GM18502 (cell line): ENCODE data around the gene TAS2R40.
"Not testable (repeated sequence)": the region's sequence is repeated elsewhere in the genome, so short reads cannot be mapped to it uniquely, and the experiment has no call there.

ENCODE experiments used
- ATAC-seq: cut with Tn5 transposase; IDR thresholded peaks from one replicate; pipeline ENCODE4 v1.9.1; 2021; ENCODE audit warnings: mild to moderate bottlenecking; ENCODE audit not compliant: unreplicated experiment, poor library complexity

Gene TAS2R40

DNA sequence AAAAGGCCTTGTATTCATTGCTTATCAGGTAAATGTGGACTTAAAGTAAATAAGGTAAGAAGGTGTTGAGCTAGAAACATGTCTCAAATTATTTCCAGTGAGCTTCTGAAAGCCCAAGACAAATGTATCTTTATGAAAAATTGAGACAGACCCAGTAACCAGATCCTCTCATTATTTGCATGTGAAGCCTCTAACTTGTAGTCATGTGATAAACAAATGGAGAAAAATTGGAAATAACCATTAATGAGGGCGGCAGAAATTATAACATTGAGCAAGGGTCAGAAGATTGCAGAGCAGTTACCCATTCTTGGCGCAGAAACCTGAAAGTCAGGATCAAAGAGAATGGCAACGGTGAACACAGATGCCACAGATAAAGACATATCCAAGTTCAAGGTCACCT, at the start of gene TAS2R40:
Gene TAS2R40, plus strand, starts transcription at position 301 of the 400 bp plus-strand sequence. Its CDS starts 42 bp downstream, at position 343.
- no peak for ATAC-seq

DNA sequence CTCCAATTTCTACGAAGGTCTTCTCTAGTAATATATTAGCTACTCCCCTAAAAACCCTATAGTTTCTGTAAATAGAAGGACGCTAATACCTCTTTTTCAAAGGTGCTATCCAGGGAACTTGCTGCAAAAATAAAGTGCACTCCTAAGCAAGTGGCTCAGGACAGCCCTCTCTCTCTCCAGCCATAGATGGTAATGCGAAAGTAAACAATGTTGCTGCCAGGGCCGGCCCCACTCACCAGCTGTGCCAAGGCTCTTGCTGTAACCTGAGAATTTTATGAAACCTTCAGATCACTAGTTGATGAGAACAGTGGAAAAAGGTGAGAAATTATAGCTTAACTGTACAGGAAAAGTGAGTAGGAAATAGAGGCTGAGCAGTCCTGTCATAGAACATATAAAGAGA, 49.5 kb upstream of the TAS2R40 start:
- ATAC-seq, result no peak

- no peak for ATAC-seq
Measured at GRCh38 chr7:143176128-143176527, 45.7 kb upstream of the TAS2R40 start.

DNA sequence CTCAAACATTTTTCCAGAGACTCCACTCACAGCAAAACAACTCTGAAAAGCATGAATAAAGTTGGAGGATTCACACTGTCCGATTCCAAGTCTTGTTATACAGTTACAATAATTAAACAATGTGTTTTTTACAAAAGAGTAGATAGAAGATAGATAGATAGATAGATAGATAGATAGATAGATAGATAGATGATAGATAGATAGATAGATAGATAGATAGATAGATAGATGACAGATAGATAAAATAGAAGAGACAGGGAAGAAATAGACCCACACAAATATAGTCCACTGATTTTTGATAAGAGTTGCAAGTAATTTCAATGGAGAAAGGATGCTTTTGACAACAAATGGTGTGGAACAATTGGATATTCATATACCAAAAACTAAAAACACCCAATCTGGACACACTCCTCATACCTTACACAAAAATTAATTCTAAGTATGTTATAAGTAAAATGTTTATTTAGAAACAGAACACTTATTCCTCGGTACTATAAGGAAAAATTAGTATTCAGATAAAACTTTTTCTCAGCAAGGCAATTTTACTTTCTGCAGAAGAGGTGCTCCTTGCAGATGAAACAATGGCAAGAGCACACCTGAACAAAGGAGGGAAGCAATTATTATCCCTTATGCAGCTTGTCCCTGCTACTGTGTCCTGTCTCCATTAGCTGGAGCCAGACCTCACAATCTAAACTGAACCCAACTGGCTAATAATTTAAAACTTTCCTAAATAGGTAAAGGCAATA, 44.3 kb upstream of the TAS2R40 start:
- ATAC-seq, result no peak

DNA sequence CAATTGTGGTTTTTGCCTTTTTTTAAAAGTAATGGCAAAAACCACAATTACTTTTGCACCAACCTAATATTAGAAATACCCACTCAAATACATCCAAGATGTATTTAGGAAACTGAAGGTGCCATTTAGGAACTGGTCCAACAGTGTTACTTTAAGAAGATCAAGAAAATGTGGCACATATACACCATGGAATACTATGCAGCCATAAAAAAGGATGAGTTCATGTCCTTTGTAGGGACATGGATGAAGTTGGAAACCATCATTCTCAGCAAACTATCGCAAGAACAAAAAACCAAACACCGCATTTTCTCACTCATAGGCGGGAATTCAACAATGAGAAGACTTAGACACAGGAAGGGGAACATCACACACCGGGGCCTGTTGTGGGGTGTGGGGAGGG, 41.1 kb upstream of the TAS2R40 start:
- not testable (repeated sequence) for ATAC-seq

GRCh38 chr7:143181349-143181748, 40.5 kb upstream of the TAS2R40 start:
- ATAC-seq, result no peak

- no peak for ATAC-seq
Measured at GRCh38 chr7:143183024-143183423, 38.8 kb upstream of the TAS2R40 start, which contains the start of gene TAS2R39. Gene TAS2R39, plus strand, starts transcription at chr7:143183419. Its CDS starts 0 bp downstream, at chr7:143183419.

GRCh38 chr7:143185551-143185950, 36.3 kb upstream of the TAS2R40 start:
- ATAC-seq, result no peak

DNA sequence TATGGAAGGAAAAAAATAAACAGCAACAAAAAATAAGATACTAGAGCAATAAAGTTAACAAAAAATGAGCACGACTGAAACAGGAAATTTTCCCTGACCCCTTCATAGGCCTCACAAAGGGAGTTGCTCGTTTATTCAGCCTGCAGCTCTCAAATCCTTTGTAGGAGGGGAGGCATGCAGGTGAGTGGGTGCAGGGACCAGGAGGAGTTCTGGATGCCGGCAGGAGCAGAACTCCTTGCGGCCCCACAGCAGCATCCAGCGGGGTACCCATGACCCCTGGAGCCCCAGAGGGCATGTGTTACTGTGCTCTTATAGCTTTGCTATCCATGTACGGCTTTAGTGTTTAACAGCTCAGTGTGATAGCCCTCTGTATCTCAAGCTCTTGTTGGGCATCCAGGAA, 32.8 kb upstream of the TAS2R40 start:
- ATAC-seq, result no peak

DNA sequence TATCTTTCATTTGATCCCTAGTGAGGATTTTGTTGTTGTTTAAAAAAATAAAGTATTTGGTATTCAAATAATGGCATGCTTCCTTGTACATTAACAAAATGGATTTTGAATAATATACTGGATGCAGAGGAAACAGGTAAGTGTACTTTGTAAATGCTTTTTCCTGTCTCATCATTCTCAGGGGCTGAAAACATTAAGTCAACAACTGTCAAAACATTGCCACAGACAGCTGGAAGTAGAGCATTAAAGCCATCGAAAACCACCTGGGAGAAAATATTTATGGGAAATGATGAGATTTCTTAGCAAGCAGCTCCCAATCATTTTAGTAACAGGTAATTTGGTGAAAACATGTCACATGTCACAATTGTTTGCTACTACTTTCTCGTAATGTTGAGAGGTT, 28.0 kb upstream of the TAS2R40 start:
- ATAC-seq, result no peak

GRCh38 chr7:143199040-143199439, 22.8 kb upstream of the TAS2R40 start:
- ATAC-seq, result peak; percentile 70

DNA sequence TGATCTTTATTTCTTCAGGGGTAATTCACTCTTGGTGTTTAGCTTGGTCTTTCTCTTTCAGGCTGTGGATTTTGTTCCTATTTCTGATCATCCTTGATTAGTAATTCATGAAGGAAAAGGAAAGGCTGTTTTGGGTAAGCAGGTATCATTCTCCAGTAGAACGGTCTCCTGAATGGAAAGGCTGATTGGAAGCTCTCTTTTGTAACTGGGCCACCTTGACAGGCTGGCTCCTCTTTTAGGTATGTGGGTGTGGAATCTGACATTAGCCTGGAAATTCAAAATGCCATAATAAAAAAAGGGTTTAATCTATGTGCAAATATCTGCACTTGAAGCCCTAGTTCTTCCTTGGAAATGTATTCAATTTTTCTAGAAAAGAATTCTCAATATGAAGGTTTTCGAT, 19.7 kb upstream of the TAS2R40 start:
- no peak for ATAC-seq

- ATAC-seq, result no peak
Measured at GRCh38 chr7:143203386-143203785, 18.5 kb upstream of the TAS2R40 start.

DNA sequence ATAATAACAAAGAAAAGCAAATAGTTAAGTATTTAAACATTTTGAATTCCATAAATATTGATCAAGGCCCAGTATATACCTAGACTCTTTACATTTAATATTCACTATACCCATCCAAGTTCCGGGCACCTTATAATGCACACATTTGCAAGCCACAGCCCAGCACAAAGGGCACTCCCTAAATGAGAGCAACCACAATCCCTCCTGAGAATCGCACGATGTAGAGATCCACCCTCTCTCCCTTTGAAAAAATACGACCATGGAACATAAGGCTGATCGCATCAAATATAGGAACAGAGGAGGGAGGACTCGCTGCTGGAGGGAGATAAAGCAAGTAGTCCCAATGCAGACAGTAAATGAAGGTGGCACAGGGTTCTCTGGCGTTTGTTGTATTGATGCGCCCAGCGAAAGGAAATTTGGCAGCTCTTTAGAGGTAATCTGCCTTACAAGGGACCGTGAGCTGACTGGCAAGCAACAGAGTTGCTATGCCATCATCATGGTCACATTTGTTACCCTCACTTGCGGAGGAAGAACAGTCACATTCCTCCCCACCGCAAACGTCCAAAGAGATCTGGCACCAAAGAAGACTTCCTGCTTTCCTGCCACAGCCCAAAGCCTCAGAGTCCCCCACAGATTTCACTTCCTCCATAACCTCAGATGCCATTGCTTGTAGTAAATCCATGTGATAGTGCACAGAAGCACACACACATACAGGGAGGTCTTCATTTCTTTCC, 16.1 kb upstream of the TAS2R40 start:
- peak; percentile 93 for ATAC-seq

DNA sequence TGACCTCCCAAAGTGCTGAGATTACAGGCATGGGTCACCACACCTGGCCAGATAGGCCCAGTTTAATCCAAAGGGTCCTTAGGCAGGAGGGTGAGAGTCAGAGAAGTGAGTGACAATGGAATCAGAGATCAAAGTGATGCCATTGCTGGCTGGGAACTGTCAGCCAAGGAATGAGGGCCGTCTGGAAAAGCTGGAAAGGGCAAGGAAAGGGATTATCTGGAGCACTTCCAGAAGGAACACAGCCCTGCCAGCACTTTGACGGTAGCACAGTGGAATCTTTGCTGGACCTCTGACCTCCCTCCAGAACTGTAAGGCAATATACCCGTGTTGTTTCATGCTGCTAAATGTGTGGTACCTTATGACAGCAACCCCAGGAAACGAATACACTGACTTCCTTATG, 11.3 kb upstream of the TAS2R40 start:
- ATAC-seq, result no peak

DNA sequence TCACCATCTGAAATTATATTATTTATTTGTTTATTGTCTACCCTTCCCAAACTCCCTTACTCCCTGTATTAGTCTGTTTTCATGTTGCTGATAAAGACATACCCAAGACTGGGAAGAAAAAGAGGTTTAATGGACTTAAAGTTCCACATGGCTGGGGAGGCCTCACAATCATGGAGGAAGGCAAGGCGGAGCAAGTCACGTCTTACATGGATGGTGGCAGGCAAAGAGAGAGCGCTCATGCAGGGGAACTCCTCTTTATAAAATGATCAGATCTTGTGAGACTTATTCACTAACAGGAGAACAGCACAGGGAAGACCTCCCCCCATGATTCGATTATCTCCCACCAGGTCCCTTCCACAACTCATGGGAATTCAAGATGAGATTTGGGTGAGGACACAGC, 8.4 kb upstream of the TAS2R40 start:
- not testable (repeated sequence) for ATAC-seq

- peak; percentile 94 for ATAC-seq
Measured at GRCh38 chr7:143214789-143215679, 6.8 kb upstream of the TAS2R40 start.

GRCh38 chr7:143216151-143216550, 5.7 kb upstream of the TAS2R40 start:
- ATAC-seq, result no peak

DNA sequence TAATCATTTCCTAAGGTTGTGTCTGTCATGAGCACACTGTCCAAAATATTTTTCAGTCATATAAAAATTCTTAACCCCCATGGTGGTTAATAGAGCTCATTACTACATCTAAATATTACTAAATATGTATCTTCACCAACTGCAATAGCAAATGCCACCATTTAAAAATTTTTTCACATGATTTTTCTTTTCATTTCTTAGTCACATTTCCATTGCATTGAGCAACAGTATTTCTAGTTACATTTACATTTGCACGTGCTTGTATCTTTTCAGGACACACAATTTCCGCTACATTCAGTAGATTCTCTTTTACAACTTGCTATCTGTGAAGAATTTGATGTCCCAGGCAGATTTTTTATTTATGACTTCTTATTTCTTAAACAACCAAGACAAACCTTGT, 5.2 kb upstream of the TAS2R40 start:
- ATAC-seq, result no peak

DNA sequence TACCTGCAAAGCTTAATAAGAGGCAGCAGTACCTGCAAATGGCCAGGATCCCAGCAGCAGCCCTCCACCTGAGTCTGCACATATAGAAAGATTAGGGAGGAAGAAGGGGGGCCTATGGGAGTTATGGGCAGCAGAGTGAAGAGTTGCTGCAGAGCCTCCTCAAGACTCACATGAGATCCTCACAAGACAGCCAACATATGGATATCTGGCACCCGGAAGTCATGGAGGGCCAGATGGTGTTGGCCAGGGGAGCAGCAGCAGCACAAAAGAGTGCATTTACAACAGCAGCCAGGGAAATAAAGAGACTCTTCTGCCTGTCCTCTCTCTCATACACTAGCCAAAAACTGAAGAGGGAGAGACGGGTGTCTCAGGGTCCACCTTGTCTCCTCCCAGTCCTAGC, 4.0 kb upstream of the TAS2R40 start:
- no peak for ATAC-seq

DNA sequence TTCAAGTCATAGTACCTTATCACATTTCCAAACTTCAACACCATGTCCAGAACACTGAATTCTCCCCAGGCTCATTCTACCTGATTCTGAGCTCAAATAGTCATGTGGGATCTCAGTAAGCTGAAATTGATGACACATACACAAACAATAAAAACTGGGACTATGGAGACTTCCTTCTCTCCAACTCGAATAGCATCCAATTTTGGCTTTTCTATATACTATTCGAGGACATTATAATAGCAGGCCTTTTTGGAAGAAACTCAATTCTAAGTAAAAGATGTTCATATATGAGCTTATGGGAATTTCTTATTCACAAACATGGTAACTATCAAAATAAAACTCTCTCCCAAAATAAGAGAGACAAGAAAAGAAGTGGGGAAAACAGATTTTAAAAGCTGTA, 551 bp upstream of the TAS2R40 start:
- ATAC-seq, result no peak
